Activated CD8-positive, alpha-beta memory T cell treated with anti-CD3 and anti-CD28 coated beads for 48 hours (primary cell): Measurements from ENCODE around the gene RILPL1.
"Not testable (repeated sequence)": the region's sequence is repeated elsewhere in the genome, so short reads cannot be mapped to it uniquely, and the experiment has no call there.

Experiments
- DNase-seq, 3 experiments: peaks; one replicate each; pipeline ENCODE4 v3.0.0-alpha.2; 2020; ENCODE audit warnings: low read depth in 2 of 3, low spot score in 2 of 3

Gene RILPL1, protein sequence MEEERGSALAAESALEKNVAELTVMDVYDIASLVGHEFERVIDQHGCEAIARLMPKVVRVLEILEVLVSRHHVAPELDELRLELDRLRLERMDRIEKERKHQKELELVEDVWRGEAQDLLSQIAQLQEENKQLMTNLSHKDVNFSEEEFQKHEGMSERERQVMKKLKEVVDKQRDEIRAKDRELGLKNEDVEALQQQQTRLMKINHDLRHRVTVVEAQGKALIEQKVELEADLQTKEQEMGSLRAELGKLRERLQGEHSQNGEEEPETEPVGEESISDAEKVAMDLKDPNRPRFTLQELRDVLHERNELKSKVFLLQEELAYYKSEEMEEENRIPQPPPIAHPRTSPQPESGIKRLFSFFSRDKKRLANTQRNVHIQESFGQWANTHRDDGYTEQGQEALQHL

DNA sequence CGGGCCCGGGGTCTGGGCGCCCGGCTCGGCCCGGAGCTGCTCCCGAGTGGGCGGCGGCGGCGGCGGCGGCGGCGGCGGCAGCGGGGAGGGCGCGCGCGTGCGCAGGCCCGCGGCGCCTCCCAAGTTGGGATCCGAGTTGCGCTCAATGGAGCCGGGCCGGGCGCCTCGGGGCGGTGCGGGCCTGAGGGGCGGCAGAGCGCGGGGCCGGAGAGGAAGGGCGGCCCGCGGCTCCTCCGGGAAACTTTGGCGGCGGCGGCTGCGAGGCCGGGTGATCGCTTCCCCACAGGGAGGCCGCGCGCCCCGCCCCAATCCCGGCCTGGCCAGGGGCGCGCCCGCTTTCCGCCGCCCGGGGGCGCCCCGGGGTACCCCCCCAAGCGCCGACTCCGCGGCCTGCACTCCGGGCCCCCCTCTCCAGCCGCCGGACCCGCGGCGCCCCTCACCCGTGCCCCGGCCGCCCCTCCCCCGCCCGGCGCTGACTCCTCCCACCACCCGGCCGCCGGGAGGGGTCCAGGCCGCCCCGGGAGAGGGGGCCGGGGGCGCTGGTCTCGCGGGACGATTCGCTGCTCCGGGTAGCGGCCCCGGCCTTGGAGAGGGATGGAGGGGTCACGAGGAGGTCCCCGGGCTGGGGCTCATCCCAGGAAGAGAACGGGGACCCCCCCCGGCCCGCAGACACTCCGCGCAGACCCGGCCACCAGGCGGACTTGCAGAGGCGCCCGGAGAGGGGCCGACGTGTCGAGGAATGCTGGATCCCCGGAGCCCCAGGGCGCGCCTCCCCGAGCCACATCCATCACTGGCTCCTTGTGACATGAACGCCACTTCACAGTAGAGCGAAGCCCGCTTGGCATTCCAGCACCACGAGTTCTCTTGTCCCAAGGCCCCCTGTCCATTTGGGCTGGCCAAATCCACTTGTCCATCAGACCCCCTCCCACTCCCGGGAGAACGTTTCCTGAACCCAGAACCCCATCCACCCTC lies at the start of gene RILPL1:
TSS of gene RILPL1 (minus strand) at position 48 of the 972 bp plus-strand sequence. CDS start 237 bp downstream, outside the sequence.
- DNase-seq, result peak in 2 of 3 experiments; percentile 22 to 24

GRCh38 chr12:123580772-123581171 lies 47.3 kb upstream of the RILPL1 start:
- no peak for DNase-seq

- not testable (repeated sequence) for DNase-seq
These were observed 45.3 kb upstream of the RILPL1 start for GRCh38 chr12:123578829-123579228.

DNA sequence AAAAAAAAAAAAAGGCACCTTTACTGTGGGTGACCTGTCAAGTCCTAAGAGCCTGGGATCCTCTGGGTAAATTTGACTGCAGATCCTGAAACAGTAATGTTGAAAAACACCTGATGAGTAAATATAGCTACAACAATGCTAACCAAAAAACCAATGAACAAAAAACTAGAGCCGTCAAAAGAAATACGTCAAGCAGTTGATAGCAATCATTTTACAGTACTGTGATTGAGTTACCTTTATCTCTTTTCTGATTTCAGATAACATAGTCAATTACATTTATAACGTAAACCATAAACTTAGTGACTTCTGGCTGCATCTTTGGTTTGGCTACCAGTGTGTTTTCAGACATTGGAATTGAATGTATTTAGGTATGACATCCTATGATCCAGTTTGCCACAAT lies 44.7 kb upstream of the RILPL1 start:
- no peak for DNase-seq

DNA sequence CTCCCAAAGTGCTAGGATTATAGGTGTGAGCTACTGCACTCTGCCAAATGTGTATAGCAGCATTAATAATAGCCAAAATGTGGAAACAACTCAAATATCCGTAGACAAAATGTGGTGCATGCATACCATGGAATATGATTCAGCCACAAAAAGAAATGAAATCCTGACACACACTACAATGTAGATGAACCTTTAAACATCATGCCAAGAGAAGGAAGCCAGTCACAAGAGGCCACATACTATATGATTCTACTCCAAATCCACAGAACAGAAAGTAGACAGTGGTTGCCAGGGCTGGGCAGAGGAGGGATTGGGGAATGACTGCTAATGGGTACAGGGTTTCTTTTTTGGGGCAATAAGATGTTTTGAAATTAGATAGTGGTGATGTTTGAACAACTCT lies 43.1 kb upstream of the RILPL1 start:
- DNase-seq, result no peak

GRCh38 chr12:123573870-123574269 lies 40.4 kb upstream of the RILPL1 start:
- no peak for DNase-seq

DNA sequence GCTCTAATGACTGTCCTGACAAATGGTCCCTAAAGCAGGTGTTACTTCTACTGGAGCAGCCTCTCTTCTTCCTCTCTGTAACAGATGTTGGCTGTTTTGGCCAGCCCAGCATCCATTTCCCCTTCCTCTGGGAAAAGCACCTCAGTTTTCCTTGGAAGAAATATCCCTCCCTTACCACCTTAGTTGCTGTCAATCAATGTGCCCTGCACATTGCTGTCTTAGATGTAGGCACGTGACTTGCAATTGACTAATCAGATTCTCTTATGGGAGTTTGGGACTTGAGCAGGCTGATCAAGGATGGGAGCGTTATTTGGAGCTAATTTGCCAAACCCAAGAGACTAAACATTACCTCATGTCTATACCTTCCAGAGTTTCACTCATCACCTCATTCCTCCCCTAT lies 38.9 kb upstream of the RILPL1 start:
- DNase-seq, result no peak

GRCh38 chr12:123571343-123571813 lies 37.9 kb upstream of the RILPL1 start:
- DNase-seq, result no peak

- DNase-seq, result no peak
These were observed 25.9 kb upstream of the RILPL1 start for GRCh38 chr12:123559468-123559867.

DNA sequence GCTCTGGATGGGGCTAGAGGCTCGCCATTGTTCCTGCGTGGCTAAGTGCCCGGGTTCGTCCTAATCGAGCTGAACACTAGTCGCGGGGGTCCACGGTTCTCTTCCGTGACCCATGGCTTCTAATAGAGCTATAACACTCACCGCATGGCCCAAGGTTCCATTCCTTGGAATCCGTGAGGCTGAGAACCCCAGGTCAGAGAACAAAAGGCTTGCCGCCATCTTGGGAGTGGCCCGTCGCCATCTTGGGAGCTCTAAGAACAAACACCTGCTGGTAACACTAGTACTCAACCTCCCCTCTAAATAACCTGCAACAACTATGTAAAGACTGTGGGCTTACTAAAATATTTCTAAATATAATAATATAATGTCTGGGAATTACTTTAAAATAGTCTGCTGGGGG lies 25.0 kb upstream of the RILPL1 start:
- DNase-seq, result not testable (repeated sequence)

DNA sequence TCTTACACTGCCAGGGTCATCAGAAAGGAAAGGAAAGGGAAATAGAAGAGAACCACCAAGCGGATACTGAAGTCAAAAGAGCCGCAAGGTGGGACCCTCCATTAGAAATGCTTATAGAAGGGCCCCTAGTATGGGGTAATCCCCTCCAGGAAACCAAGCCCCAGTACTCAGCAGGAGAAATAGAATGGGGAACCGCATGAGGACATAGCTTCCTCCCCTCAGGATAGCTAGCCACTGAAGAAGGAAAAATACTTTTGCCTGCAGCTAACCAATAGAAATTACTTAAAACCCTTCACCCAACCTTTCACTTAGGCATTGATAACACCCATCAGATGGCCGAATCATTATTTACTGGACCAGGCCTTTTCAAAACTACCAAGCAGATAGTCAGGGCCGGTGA lies 21.3 kb upstream of the RILPL1 start:
- DNase-seq, result not testable (repeated sequence)

GRCh38 chr12:123554136-123554535 lies 20.6 kb upstream of the RILPL1 start:
- DNase-seq, result not testable (repeated sequence)

- DNase-seq, result no peak
These were observed 17.2 kb upstream of the RILPL1 start for GRCh38 chr12:123550700-123551099.

GRCh38 chr12:123548107-123548506 lies 14.6 kb upstream of the RILPL1 start:
- DNase-seq, result no peak

DNA sequence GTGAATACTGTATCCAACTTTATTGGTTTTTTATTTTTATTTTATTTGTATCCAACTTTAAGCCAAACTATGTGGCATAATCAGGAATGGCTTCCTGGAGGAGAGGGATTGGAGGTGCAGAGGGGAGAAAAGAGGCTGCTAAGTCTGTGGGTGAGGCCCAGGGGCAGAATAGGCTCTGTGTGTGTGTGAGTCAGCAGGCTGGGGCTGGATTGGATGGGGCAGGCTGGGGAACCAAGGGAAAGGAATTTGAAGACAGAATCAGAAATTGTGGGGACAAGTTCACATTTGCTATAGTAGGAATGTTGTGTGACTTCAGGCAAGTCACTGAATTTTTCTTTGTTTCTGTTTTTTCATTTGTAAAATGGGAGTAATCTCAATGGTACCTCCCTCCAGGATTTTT lies 12.8 kb upstream of the RILPL1 start:
- DNase-seq, result no peak

- no peak for DNase-seq
These were observed 10.0 kb upstream of the RILPL1 start for GRCh38 chr12:123543541-123543940.

GRCh38 chr12:123540899-123541662 lies 7.6 kb upstream of the RILPL1 start:
- DNase-seq, result no peak

DNA sequence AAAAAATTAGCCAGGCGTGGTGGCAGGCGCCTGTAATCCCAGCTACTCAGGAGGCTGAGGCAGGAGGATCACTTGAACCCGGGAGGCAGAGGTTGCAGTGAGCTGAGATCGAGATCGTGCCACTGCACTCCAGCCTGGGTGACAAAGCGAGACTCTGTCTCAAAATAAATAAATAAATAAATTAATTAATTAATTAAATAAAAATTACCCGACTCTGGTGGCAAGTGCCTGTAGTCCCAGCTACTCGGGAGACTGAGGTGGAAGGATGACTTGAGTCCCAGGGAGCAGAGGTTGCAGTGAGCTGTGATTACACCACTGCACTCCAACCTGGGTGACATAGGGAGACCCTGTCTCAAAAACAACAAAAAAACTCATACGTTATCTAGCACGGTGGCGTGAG lies 2.4 kb upstream of the RILPL1 start:
- DNase-seq, result not testable (repeated sequence)

DNA sequence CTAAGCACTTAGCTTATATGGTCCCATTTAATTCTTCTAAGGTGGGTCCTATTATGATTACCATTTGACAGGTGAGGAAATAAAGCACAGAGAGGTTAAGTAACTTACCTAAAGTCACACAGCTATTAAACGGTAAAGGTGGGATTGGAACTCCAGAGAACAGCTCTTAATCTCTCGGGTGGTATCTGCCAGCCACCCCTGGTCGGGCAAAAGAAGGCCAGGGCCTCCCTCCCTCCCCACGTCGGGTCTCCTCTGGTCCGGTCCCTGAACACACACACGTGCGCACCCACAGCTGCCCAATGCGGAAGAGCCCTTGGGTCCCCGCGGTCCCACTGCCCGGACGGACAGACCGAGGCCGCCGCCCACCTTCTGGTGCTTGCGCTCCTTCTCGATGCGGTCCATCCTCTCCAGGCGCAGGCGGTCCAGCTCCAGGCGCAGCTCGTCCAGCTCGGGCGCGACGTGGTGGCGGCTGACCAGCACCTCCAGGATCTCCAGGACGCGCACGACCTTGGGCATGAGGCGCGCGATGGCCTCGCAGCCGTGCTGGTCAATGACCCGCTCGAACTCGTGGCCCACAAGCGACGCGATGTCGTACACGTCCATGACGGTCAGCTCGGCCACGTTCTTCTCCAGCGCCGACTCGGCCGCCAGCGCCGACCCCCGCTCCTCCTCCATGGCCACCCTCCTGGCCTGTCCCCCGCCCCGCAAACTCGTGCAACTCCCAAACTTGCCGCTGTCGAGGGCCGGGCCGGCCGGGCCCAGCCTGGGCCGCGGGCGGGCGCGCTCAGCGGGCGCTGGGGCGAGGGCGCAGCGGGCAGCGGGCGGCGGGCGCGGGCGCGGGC lies 490 bp downstream of the RILPL1 start:
- DNase-seq, result no peak

DNA sequence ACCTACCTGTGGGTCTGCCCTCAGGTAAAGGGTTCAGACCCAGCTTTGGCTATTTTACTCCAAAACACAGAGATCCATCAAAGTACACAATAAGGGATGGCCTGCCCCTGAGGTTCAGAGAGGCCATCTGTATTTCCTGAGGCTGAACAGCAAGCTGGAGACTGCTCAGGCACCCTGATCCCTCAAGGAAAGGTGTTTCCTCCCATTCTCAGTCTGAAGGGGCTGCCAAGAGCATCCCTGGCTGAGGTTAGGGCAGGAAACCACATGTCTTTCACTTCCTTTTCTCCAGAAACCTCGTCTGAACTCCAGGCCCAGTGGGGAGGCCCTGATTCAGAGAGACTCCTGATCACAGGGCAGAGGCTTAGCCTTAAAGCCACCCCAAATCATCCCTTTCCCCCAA lies 1.5 kb downstream of the RILPL1 start:
- DNase-seq, result no peak
